Esophagus muscularis mucosa (tissue), 4 donors: Measurements from ENCODE around the gene EXOSC7. TPM values are rescaled to one million over a fixed set of nuclear protein-coding genes. Genes with fewer than 3 reads are reported as not detected.
"Not testable (repeated sequence)": the region's sequence is repeated elsewhere in the genome, so short reads cannot be mapped to it uniquely, and the experiment has no call there.

ENCODE experiments used
- DNase-seq: peaks from one replicate; pipeline ENCODE4 v3.0.0-alpha.2; 2017; ENCODE audit errors: extremely low spot score
- H3K27ac ChIP-seq, 4 donors: fragments of 200-600 bp; sonication (generic); replicated peaks in 1 of 4; 1 replicate in 3 of 4; 2 replicates in 1 of 4; pipeline ENCODE4 v1.5.1; 2016 to 2019; ENCODE audit warnings: mild to moderate bottlenecking in 1 of 4
- H3K27me3 ChIP-seq, 4 donors: fragments of 200-600 bp; sonication (generic); one replicate each; pipeline versions ENCODE4 v1.5.1 to v1.6.0; 2016 to 2019
- H3K36me3 ChIP-seq, 4 donors: fragments of 200-600 bp; sonication (generic); one replicate each; pipeline ENCODE4 v1.5.1; 2016 to 2019
- H3K4me1 ChIP-seq, 4 donors: fragments of 200-600 bp; sonication (generic); one replicate each; pipeline ENCODE4 v1.5.1; 2016 to 2019
- H3K4me3 ChIP-seq, 4 donors: fragments of 200-600 bp; sonication (generic); 1 replicate in 2 of 4; 2 replicates in 2 of 4; pipeline ENCODE4 v1.5.1; 2016 to 2019; ENCODE audit warnings: mild to moderate bottlenecking in 4 of 4, moderate library complexity in 1 of 4
- H3K9me3 ChIP-seq, 4 donors: fragments of 200-600 bp; sonication (generic); 1 replicate in 3 of 4; 2 replicates in 1 of 4; pipeline ENCODE4 v1.5.1; 2016 to 2019
- EP300 ChIP-seq: sonication (generic); formaldehyde crosslinking; IDR thresholded peaks from one replicate; pipeline ENCODE4 v1.6.1; 2017; ENCODE audit warnings: antibody characterized with exemption
- POLR2A ChIP-seq: fragments of 450-650 bp; IDR thresholded peaks from one replicate; pipeline ENCODE4 v1.6.1; 2017; ENCODE audit warnings: antibody characterized with exemption, moderate library complexity, mild to moderate bottlenecking, low read depth
- POLR2AphosphoS5 ChIP-seq, 2 donors: sonication (generic); formaldehyde crosslinking; IDR thresholded peaks; one replicate each; pipeline ENCODE4 v1.6.1; 2017; ENCODE audit warnings: antibody characterized with exemption in 2 of 2
- WGBS: methylation state at CpG from one replicate; pipeline ENCODE4 v1.1.5; 2018; 5-methylcytosine and 5-hydroxymethylcytosine counted together
- intact Hi-C: fragments of 100-400 bp; cut with DNase I; formaldehyde crosslinking; loops from one replicate; pipeline ENCODE4 v1.15.1; 2023
- total RNA-seq, 4 donors: library from RNA; depleted of rRNA; stranded (reverse); fragments of >200 nt; gene quantifications; one replicate each; pipeline versions ENCODE4 v1.1.0 to v1.2.1, GENCODE V29; 2016
- TF ChIP-seq, protein P1 (sequence below), 3 experiments: fragments of 200-600 bp in 2 of 3; fragments of 450-650 bp in 1 of 3; sonication (generic) in 2 of 3; IDR thresholded peaks; one replicate each; pipeline ENCODE4 v1.5.1; 2017 to 2019; ENCODE audit warnings: antibody characterized with exemption in 3 of 3, mild to moderate bottlenecking in 2 of 3, moderate library complexity in 1 of 3

The EXOSC7 gene
- total RNA-seq, 4 donors from 2014 or later: 20.8 to 35.1 (median 29.2) TPM

DNA sequence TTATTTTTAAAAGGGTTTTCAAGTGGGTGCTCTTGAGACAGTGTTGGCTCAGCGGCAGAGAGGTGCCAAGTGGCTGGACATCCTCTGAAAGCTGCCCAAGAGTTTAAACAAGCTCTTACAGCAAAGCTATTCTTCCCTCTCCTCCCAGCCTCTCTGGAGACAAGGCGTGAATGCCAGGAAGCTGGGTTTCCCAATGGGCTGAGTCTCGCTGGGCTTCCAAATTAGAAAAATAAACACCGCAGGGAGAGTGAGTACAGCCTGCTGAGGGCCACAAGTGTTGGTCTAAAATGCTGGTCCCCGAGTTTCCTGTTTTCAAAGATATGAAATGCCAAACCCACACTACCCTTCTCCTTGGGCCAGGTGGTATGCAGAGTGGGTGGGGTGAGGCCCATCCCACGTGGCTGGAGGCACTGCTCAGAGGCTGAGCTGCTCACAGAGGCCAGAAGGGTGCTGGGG is 36.4 kb upstream of the EXOSC7 start:
- no peak for DNase-seq
- Histone ChIP-seq H3K27ac (peak overlapping the region in 1 of 4 donors; percentile 16), H3K9me3 (no peaks in the 10 kb centered on the region), H3K36me3 (peaks cover 39 to 81% (median 67%) of the 10 kb centered on the region in 4 donors), H3K4me3 (no peak overlapping the region), H3K4me1 (peaks cover 0 to 15% (median 10%) of the 10 kb centered on the region in 4 donors), H3K27me3 (no peaks in the 10 kb centered on the region)
- intact Hi-C loops: no loop called here
- no peak for TF ChIP-seq POLR2AphosphoS5 (IDR thresholded peaks at IDR 0.05)
- no peak for TF ChIP-seq POLR2A
- TF ChIP-seq, protein P1, sequence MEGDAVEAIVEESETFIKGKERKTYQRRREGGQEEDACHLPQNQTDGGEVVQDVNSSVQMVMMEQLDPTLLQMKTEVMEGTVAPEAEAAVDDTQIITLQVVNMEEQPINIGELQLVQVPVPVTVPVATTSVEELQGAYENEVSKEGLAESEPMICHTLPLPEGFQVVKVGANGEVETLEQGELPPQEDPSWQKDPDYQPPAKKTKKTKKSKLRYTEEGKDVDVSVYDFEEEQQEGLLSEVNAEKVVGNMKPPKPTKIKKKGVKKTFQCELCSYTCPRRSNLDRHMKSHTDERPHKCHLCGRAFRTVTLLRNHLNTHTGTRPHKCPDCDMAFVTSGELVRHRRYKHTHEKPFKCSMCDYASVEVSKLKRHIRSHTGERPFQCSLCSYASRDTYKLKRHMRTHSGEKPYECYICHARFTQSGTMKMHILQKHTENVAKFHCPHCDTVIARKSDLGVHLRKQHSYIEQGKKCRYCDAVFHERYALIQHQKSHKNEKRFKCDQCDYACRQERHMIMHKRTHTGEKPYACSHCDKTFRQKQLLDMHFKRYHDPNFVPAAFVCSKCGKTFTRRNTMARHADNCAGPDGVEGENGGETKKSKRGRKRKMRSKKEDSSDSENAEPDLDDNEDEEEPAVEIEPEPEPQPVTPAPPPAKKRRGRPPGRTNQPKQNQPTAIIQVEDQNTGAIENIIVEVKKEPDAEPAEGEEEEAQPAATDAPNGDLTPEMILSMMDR (IDR thresholded peaks at IDR 0.05): no peak
- TF ChIP-seq EP300: no peak
- 72% methylated on average over 5 of the region's 6 CpGs for WGBS

DNA sequence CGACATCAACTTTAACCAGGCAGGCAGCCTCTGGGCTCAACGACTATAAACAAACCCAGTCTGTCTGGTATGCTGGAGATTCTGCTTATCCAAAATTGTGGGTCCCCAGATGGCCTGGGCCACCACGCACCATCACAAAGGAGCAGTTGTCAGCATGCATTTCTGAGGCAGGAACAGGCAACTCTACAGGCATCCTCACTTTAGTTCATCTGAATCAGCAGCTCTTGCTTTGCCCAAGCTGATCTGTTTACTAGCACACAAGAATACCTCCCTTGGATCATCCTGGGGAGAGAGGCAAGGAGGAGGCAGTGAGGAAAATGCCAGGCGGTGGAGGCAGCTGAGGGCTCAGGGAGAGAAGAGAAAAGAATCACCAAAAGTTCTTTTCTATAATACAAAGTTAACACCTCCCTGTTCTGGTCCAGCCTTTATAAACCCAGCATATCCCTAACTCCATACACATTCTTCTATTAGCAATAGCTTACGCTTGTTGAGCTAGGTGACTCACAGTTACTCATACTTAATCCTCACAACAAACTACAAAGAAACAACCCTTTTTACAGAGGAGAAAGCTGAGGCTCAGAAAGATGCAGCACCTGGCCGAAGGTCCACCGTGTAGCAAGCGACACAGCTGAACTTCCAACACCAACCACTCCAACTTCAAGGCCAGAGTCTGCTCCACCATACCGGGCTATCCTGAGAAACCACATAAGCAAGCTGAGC is 33.7 kb upstream of the EXOSC7 start:
- Histone ChIP-seq H3K4me3 (no peak overlapping the region), H3K36me3 (peaks cover 40 to 84% (median 74%) of the 10 kb centered on the region in 4 donors), H3K4me1 (peaks cover 0 to 15% (median 10%) of the 10 kb centered on the region in 4 donors), H3K27ac (no peak overlapping the region), H3K27me3 (no peaks in the 10 kb centered on the region), H3K9me3 (no peaks in the 10 kb centered on the region)
- 91% methylated on average over 8 of the region's 9 CpGs for WGBS
- TF ChIP-seq POLR2A (no peak), POLR2AphosphoS5 (IDR thresholded peaks at IDR 0.05) (no peak), EP300 (no peak)
- TF ChIP-seq, protein P1 (IDR thresholded peaks at IDR 0.05): no peak
- no peak for DNase-seq
- intact Hi-C loops: no loop called here

DNA sequence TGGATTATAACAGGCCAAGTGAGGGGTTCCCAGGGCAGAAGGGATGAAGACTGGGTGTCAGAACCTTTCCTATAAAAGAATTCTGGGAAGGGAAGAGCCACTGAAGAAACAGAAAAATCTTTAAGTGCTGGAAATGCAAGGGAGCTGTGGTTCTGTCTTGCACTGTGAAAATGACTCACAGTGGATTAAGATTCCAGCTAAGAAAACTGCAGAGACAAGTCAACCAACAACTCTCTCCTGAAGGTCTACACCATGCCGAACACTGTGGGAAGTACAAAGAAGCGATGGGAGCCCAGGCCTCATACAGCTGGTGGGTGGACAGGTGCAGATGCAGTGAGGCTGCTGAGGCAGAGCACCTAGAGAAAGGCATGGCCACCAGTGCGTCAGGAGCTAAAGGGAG is 27.8 kb upstream of the EXOSC7 start:
- no peak overlapping the region for H3K4me3 ChIP-seq
- WGBS: 96% methylated on average over 3 of the region's 3 CpGs
- intact Hi-C loops: no loop called here
- DNase-seq: no peak
- TF ChIP-seq, protein P1 (IDR thresholded peaks at IDR 0.05): no peak
- TF ChIP-seq EP300: no peak
- TF ChIP-seq POLR2AphosphoS5 (IDR thresholded peaks at IDR 0.05): no peak
- no peak for TF ChIP-seq POLR2A
- H3K27ac ChIP-seq: no peak overlapping the region
- peaks cover 8 to 32% (median 25%) of the 10 kb centered on the region in 4 donors for H3K36me3 ChIP-seq
- H3K9me3 ChIP-seq: no peaks in the 10 kb centered on the region
- H3K4me1 ChIP-seq: no peaks in the 10 kb centered on the region
- H3K27me3 ChIP-seq: no peaks in the 10 kb centered on the region

DNA sequence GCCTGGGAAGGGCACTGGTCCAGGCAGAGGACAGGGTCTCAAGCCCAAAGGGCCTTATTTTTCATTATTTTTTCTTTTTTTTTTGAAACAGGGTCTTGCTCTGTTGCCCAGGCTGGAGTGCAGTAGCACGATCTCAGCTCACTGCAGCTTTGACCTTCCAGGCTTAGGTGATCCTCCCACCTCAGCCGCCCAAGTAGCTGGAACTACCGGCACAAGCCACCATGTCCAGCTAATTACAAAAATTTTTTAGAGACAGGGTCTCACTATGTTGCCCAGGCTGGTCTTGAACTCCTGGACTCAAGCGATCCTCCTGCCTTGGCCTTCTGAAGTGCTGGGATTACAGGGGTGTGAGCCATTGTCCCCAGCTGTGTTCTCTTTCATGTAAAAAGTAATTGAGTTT is 26.3 kb upstream of the EXOSC7 start:
- H3K4me3 ChIP-seq, H3K27me3 ChIP-seq, intact Hi-C loops, H3K27ac ChIP-seq, DNase-seq, H3K9me3 ChIP-seq, H3K4me1 ChIP-seq: not testable (repeated sequence)
- peaks cover 3 to 24% (median 16%) of the 10 kb centered on the region in 4 donors for H3K36me3 ChIP-seq
- 98% methylated on average over 4 of the region's 4 CpGs for WGBS

DNA sequence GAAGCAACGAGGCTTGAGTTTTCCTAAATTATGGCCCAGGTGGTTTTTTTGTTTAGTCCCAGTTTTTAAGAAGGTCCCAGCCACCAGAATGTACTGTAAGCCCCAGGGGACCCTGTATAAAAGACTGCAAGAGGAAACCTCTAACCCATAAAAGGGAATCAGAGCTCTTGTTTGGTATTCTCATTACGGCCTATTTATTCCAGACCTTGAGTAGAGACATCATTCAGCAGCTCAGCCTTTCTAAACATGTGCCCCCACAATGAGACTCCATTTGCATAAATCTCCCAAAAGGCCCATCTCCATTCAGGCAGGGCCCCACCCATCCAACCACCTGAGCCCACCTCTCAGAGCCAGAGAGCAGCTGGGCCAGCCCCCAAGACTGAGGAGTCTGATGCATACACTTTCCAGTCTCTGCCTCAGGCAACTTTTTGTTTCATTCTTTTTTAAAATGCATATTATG is 25.7 kb upstream of the EXOSC7 start:
- TF ChIP-seq, protein P1 (IDR thresholded peaks at IDR 0.05): no peak
- TF ChIP-seq EP300 (no peak), POLR2A (no peak)
- Histone ChIP-seq H3K36me3 (peaks cover 0 to 18% (median 11%) of the 10 kb centered on the region in 4 donors), H3K4me3 (no peak overlapping the region), H3K9me3 (no peaks in the 10 kb centered on the region), H3K4me1 (no peaks in the 10 kb centered on the region), H3K27ac (no peak overlapping the region), H3K27me3 (no peaks in the 10 kb centered on the region)
- WGBS: 82% methylated on average over 2 of the region's 2 CpGs
- DNase-seq: no peak
- intact Hi-C loops: no loop called here
